CD4-positive, alpha-beta T cell (primary cell): Measurements from ENCODE around the gene UPF2. TPM values are rescaled to one million over a fixed set of nuclear protein-coding genes. Genes with fewer than 3 reads are reported as not detected.

Experiments
- ATAC-seq: fragments of 200-7000 bp; cut with Tn5 transposase; one replicate; pipeline ENCODE4 v1.10.0; 2022; ENCODE audit warnings: mild to moderate bottlenecking; ENCODE audit not compliant: poor library complexity
- CTCF ChIA-PET: fragments of 350-600 bp; sonication (Branson Sonifier 250); formaldehyde crosslinking; loops from one replicate; lab custom pipeline; 2021; ENCODE audit warnings: antibody characterized with exemption, inconsistent platforms; lab: Charles Lee
- POLR2A ChIA-PET: fragments of 350-600 bp; sonication (Branson Sonifier 250); formaldehyde crosslinking; loops from one replicate; lab custom pipeline; 2021; ENCODE audit warnings: antibody characterized with exemption, inconsistent platforms; lab: Charles Lee
- DNase-seq, 14 experiments: peaks; one replicate each; pipeline ENCODE4 v3.0.0-alpha.2; 2013 to 2020; ENCODE audit warnings: mixed read lengths in 2 of 14
- H3K27ac ChIP-seq, 2 donors: one replicate each; pipeline versions ENCODE4 v1.5.1 to v1.7.0; 2013; ENCODE audit warnings: low read length in 2 of 2, low read depth in 1 of 2, mild to moderate bottlenecking in 1 of 2
- H3K27me3 ChIP-seq, 2 experiments: 1 replicate in 1 of 2; 2 replicates in 1 of 2; pipeline versions ENCODE4 v1.6.1 to v1.7.0; 2013; ENCODE audit warnings: low read length in 2 of 2, control low read depth in 1 of 2, mild to moderate bottlenecking in 1 of 2, moderate library complexity in 1 of 2; ENCODE audit not compliant: insufficient read depth in 2 of 2, control insufficient read depth in 1 of 2
- H3K36me3 ChIP-seq: one replicate; pipeline ENCODE4 v1.6.1; 2013; ENCODE audit warnings: low read length, control low read depth; ENCODE audit not compliant: insufficient read depth
- H3K4me1 ChIP-seq: one replicate; pipeline ENCODE4 v1.6.1; 2013; ENCODE audit warnings: low read length, control low read depth; ENCODE audit not compliant: insufficient read depth
- H3K4me3 ChIP-seq: one replicate; pipeline ENCODE4 v1.5.1; 2013; ENCODE audit warnings: mild to moderate bottlenecking, low read length, moderate library complexity
- H3K9me3 ChIP-seq, 2 experiments: 1 replicate in 1 of 2; 2 replicates in 1 of 2; pipeline versions ENCODE4 v1.6.1 to v1.7.0; 2013; ENCODE audit warnings: low read length in 2 of 2, mild to moderate bottlenecking in 2 of 2, control low read depth in 1 of 2, moderate library complexity in 1 of 2; ENCODE audit not compliant: control insufficient read depth in 1 of 2, insufficient read depth in 1 of 2
- H3K27ac Mint-ChIP-seq: one replicate; pipeline ENCODE4 v1.8.0; 2020; ENCODE audit warnings: mixed read lengths
- H3K27me3 Mint-ChIP-seq: one replicate; pipeline ENCODE4 v1.8.0; 2021; ENCODE audit warnings: mixed read lengths
- H3K36me3 Mint-ChIP-seq: one replicate; pipeline ENCODE4 v1.8.0; 2021; ENCODE audit warnings: low read depth, mixed read lengths
- H3K4me1 Mint-ChIP-seq: one replicate; pipeline ENCODE4 v1.8.0; 2021; ENCODE audit warnings: low read depth, mixed read lengths
- H3K4me3 Mint-ChIP-seq: one replicate; pipeline ENCODE4 v1.8.0; 2020; ENCODE audit warnings: mild to moderate bottlenecking, mixed read lengths
- H3K9me3 Mint-ChIP-seq: one replicate; pipeline ENCODE4 v1.8.0; 2020; ENCODE audit warnings: mixed read lengths
- intact Hi-C, 2 experiments: fragments of 100-400 bp; cut with DNase I in 1 of 2; cut with micrococcal nuclease in 1 of 2; formaldehyde crosslinking; loops; one replicate each; pipeline versions ENCODE4 v1.15.1 to v1.9.0; 2023 to 2025; cut with DNase I, micrococcal nuclease
- total RNA-seq, 174 experiments: library from RNA in 2 of 174; stranded (reverse) in 2 of 174; gene quantifications; one replicate each; pipeline ENCODE4 v1.2.3 and lab custom pipeline; 2021 to 2026
- TF ChIP-seq, protein P1 (sequence below): fragments of 200-600 bp; IDR thresholded peaks from one replicate; pipeline ENCODE4 v1.8.0; 2022; ENCODE audit warnings: antibody characterized with exemption, mild to moderate bottlenecking

Gene UPF2
- total RNA-seq, 2 experiments from 2014 or later: 14.5 to 15.3 TPM

DNA sequence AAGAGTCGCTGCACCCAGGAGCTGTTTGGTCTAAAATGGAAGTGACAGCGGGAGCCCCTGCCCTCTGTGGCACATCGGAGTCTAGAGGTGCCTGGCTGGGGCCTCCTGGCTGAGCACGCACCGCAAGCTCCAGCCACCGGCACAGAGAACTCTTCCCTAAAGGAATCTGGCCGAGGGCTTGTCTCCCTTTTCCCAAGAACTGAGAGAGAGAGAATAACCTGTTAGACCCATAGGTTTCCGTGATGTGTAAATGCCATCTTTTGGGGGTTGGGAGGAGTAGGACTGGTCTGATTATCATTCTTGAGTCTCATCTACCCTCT is 172.2 kb downstream of the UPF2 start:
- H3K4me3 Mint-ChIP-seq: no peak overlapping the region
- H3K36me3 Mint-ChIP-seq: no peaks in the 10 kb centered on the region
- peaks cover 25% of the 10 kb centered on the region for H3K4me1 ChIP-seq
- H3K4me1 Mint-ChIP-seq: peaks cover 10% of the 10 kb centered on the region
- H3K27ac ChIP-seq: no peak overlapping the region
- ATAC-seq (no peak), DNase-seq (no peak)
- H3K27ac Mint-ChIP-seq: no peak overlapping the region
- peaks cover 0 to 3% of the 10 kb centered on the region in 2 experiments for H3K27me3 ChIP-seq
- no peak overlapping the region for H3K4me3 ChIP-seq
- ChIA-PET CTCF (no interaction called here), POLR2A (no interaction called here)
- H3K9me3 ChIP-seq: no peaks in the 10 kb centered on the region
- intact Hi-C loops: no loop called here
- TF ChIP-seq, protein P1, sequence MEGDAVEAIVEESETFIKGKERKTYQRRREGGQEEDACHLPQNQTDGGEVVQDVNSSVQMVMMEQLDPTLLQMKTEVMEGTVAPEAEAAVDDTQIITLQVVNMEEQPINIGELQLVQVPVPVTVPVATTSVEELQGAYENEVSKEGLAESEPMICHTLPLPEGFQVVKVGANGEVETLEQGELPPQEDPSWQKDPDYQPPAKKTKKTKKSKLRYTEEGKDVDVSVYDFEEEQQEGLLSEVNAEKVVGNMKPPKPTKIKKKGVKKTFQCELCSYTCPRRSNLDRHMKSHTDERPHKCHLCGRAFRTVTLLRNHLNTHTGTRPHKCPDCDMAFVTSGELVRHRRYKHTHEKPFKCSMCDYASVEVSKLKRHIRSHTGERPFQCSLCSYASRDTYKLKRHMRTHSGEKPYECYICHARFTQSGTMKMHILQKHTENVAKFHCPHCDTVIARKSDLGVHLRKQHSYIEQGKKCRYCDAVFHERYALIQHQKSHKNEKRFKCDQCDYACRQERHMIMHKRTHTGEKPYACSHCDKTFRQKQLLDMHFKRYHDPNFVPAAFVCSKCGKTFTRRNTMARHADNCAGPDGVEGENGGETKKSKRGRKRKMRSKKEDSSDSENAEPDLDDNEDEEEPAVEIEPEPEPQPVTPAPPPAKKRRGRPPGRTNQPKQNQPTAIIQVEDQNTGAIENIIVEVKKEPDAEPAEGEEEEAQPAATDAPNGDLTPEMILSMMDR: no peak
- no peaks in the 10 kb centered on the region for H3K9me3 Mint-ChIP-seq
- H3K36me3 ChIP-seq: no peaks in the 10 kb centered on the region
- H3K27me3 Mint-ChIP-seq: no peaks in the 10 kb centered on the region

Other genes with a start within 250 kb of the UPF2 start
- gene PROSER2, start 219.5 kb downstream of the UPF2 start, total RNA-seq: 1 to 10 TPM; 1.1 TPM
- gene DHTKD1, start 26.1 kb upstream of the UPF2 start, total RNA-seq: 1 to 10 TPM; 5.1 to 5.3 TPM
- gene SEC61A2, start 86.9 kb upstream of the UPF2 start, total RNA-seq: 10 to 100 TPM in 1 of 2 experiments, 1 to 10 TPM in 1; 9.9 to 10.8 TPM
- gene NUDT5, start 153.1 kb upstream of the UPF2 start, total RNA-seq: 10 to 100 TPM; 11.6 to 13.5 TPM
- 10 to 100 TPM; 34.7 to 40.5 TPM for gene CDC123, start 153.4 kb upstream of the UPF2 start, total RNA-seq